HEK293 (cell line): ENCODE data around the gene DNAJC13.
A peak's percentile ranks its signal among the peaks of the same experiment; 100 is the strongest.
"Not testable (repeated sequence)": the region's sequence is repeated elsewhere in the genome, so short reads cannot be mapped to it uniquely, and the experiment has no call there.

Experiments used
- CTCF ChIA-PET: fragments of 350-600 bp; formaldehyde crosslinking; extraction: SDS; loops from one replicate; lab custom pipeline; 2021; ENCODE audit warnings: antibody characterized with exemption; lab: Yijun Ruan, JAX
- POLR2A ChIA-PET: fragments of 300-600 bp; formaldehyde crosslinking; extraction: SDS; loops from one replicate; lab custom pipeline; 2020; ENCODE audit warnings: antibody characterized with exemption, inconsistent platforms; lab: Yijun Ruan, JAX
- H3K27ac ChIP-seq: fragments of 200-500 bp; sonication (Bioruptor generic); 2 replicates; pipeline ENCODE4 v1.5.1; 2014; ENCODE audit warnings: low read depth, low read length, control low read depth, inconsistent platforms; ENCODE audit errors: extremely low read depth
- H3K36me3 ChIP-seq, 2 experiments: fragments of 200-500 bp in 1 of 2; sonication (Bioruptor generic) in 1 of 2; 1 replicate in 1 of 2; 2 replicates in 1 of 2; pipeline ENCODE4 v1.5.1; 2014 to 2017; ENCODE audit warnings: inconsistent platforms in 2 of 2, low read length in 2 of 2; ENCODE audit not compliant: control insufficient read depth in 2 of 2, insufficient read depth in 1 of 2
- H3K4me1 ChIP-seq: fragments of 200-500 bp; sonication (Bioruptor generic); 2 replicates; pipeline ENCODE4 v1.5.1; 2014; ENCODE audit warnings: mild to moderate bottlenecking, low read length, inconsistent platforms; ENCODE audit not compliant: control insufficient read depth, insufficient read depth
- H3K4me3 ChIP-seq: 2 replicates; pipeline ENCODE4 v1.5.1; 2011; ENCODE audit warnings: low read depth, mild to moderate bottlenecking, control low read depth, low read length, moderate library complexity
- H3K9me3 ChIP-seq: fragments of 200-500 bp; sonication (Bioruptor generic); 2 replicates; pipeline ENCODE4 v1.5.1; 2014; ENCODE audit warnings: low read depth, low read length, inconsistent platforms; ENCODE audit not compliant: control insufficient read depth, insufficient read depth
- KLF10 ChIP-seq: fragments of 450-650 bp; IDR thresholded peaks from 2 replicates; pipeline ENCODE4 v1.5.1; 2018; ENCODE audit warnings: missing biosample characterization, mild to moderate bottlenecking, missing genetic modification characterization
- SETDB1 ChIP-seq: IDR thresholded peaks from one replicate; pipeline ENCODE4 v1.6.1; 2017; ENCODE audit warnings: mild to moderate bottlenecking, low read length, moderate library complexity, mixed read lengths; ENCODE audit not compliant: insufficient read length
- SP7 ChIP-seq: fragments of 450-650 bp; formaldehyde crosslinking; IDR thresholded peaks from 2 replicates; pipeline ENCODE4 v1.5.1; 2016; ENCODE audit warnings: missing biosample characterization, missing genetic modification characterization
- YY1 ChIP-seq: fragments of 450-650 bp; formaldehyde crosslinking; IDR thresholded peaks from 2 replicates; pipeline ENCODE4 v1.5.1; 2018; ENCODE audit warnings: missing biosample characterization, missing genetic modification characterization
- ZBTB48 ChIP-seq: fragments of 450-650 bp; formaldehyde crosslinking; IDR thresholded peaks from 2 replicates; pipeline ENCODE4 v1.5.1; 2016; ENCODE audit warnings: missing biosample characterization, missing genetic modification characterization
- ZFHX2 ChIP-seq: fragments of 450-650 bp; formaldehyde crosslinking; conservative IDR thresholded peaks from 2 replicates; pipeline ENCODE4 v1.5.1; 2016; ENCODE audit warnings: missing biosample characterization, missing genetic modification characterization
- ZFP3 ChIP-seq: fragments of 450-650 bp; formaldehyde crosslinking; IDR thresholded peaks from 2 replicates; pipeline ENCODE4 v1.5.1; 2016; ENCODE audit warnings: low read depth, missing biosample characterization, missing genetic modification characterization
- ZFP41 ChIP-seq: fragments of 450-650 bp; formaldehyde crosslinking; IDR thresholded peaks from 2 replicates; pipeline ENCODE4 v1.5.1; 2016; ENCODE audit warnings: missing biosample characterization, missing genetic modification characterization, borderline replicate concordance
- ZFP69B ChIP-seq: fragments of 450-650 bp; formaldehyde crosslinking; IDR thresholded peaks from 2 replicates; pipeline ENCODE4 v1.5.1; 2016; ENCODE audit warnings: missing biosample characterization, missing genetic modification characterization
- ZNF146 ChIP-seq: fragments of 450-650 bp; formaldehyde crosslinking; IDR thresholded peaks from 2 replicates; pipeline ENCODE4 v1.5.1; 2016; ENCODE audit warnings: missing biosample characterization, missing genetic modification characterization
- ZNF175 ChIP-seq: fragments of 450-650 bp; formaldehyde crosslinking; IDR thresholded peaks from 2 replicates; pipeline ENCODE4 v1.5.1; 2016; ENCODE audit warnings: missing biosample characterization, missing genetic modification characterization
- ZNF211 ChIP-seq: fragments of 450-650 bp; formaldehyde crosslinking; IDR thresholded peaks from 2 replicates; pipeline ENCODE4 v1.5.1; 2016; ENCODE audit warnings: low read depth, missing biosample characterization, missing genetic modification characterization
- ZNF274 ChIP-seq, 2 experiments: fragments of 200-500 bp in 1 of 2; fragments of 450-650 bp in 1 of 2; sonication (Bioruptor generic) in 1 of 2; formaldehyde crosslinking in 1 of 2; IDR thresholded peaks; 2 replicates each; pipeline versions ENCODE4 v1.5.1 to v1.6.1; 2014 to 2016; ENCODE audit warnings: borderline replicate concordance in 1 of 2, inconsistent platforms in 1 of 2, low read length in 1 of 2, missing biosample characterization in 1 of 2, missing genetic modification characterization in 1 of 2
- ZNF335 ChIP-seq: fragments of 450-650 bp; formaldehyde crosslinking; conservative IDR thresholded peaks from 2 replicates; pipeline ENCODE4 v1.5.1; 2016; ENCODE audit warnings: missing biosample characterization, missing genetic modification characterization
- ZNF341 ChIP-seq: fragments of 450-650 bp; formaldehyde crosslinking; IDR thresholded peaks from 2 replicates; pipeline ENCODE4; 2016; ENCODE audit warnings: low read depth, missing biosample characterization, missing genetic modification characterization
- ZNF426 ChIP-seq: fragments of 450-650 bp; formaldehyde crosslinking; IDR thresholded peaks from 2 replicates; pipeline ENCODE4 v1.5.1; 2017; ENCODE audit warnings: missing biosample characterization, missing genetic modification characterization, mild to moderate bottlenecking, inconsistent platforms, moderate library complexity
- ZNF473 ChIP-seq: fragments of 450-650 bp; formaldehyde crosslinking; IDR thresholded peaks from 2 replicates; pipeline ENCODE4 v1.5.1; 2017; ENCODE audit warnings: missing biosample characterization, missing genetic modification characterization
- ZNF514 ChIP-seq: fragments of 450-650 bp; formaldehyde crosslinking; IDR thresholded peaks from 2 replicates; pipeline ENCODE4 v1.5.1; 2016; ENCODE audit warnings: missing biosample characterization, missing genetic modification characterization
- ZNF585B ChIP-seq: fragments of 450-650 bp; formaldehyde crosslinking; IDR thresholded peaks from 2 replicates; pipeline ENCODE4 v1.5.1; 2016; ENCODE audit warnings: missing biosample characterization, missing genetic modification characterization
- TF ChIP-seq, protein P1 (sequence below): fragments of 450-650 bp; formaldehyde crosslinking; IDR thresholded peaks from 2 replicates; pipeline ENCODE4 v1.5.1; 2017; ENCODE audit warnings: missing biosample characterization, missing genetic modification characterization
- TF ChIP-seq, protein P2 (sequence below): fragments of 450-650 bp; formaldehyde crosslinking; IDR thresholded peaks from 2 replicates; pipeline ENCODE4 v1.5.1; 2016; ENCODE audit warnings: missing biosample characterization, missing genetic modification characterization
- TF ChIP-seq, protein P3 (sequence below): fragments of 450-650 bp; formaldehyde crosslinking; IDR thresholded peaks from 2 replicates; pipeline ENCODE4 v1.5.1; 2016; ENCODE audit warnings: missing biosample characterization, missing genetic modification characterization

Gene DNAJC13

DNA sequence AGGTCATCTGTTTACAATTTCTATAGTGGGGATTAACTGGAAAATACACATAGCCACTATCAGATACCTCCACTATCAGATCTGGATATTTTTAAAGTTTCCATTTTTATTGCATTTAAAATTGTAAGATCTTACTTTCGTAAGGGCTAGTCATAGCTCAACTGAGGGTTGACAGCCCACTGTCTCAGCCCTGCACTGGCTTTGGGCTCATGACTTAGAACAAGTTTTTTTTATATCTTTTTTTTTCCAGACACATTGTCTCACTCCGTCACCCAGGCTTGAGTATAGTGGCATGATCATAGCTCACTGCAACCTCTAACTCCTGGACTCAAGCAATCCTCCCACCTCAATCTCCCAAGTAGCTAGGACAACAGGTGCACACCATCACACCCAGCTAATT, 48.8 kb upstream of the DNAJC13 start:
- ChIA-PET POLR2A (interaction anchor here (0.6 kb wide), 1 partner anchor 27 kb away, joined by 3 read pairs; no protein-coding TSS in a partner anchor), CTCF (interaction anchor here (0.6 kb wide), 2 partner anchors 12 to 35 kb away, joined by 3 to 5 read pairs; no protein-coding TSS in a partner anchor)
- TF ChIP-seq ZNF426, result no peak
- TF ChIP-seq SP7 (tag by site-specific recombination), result no peak
- TF ChIP-seq, protein P1, sequence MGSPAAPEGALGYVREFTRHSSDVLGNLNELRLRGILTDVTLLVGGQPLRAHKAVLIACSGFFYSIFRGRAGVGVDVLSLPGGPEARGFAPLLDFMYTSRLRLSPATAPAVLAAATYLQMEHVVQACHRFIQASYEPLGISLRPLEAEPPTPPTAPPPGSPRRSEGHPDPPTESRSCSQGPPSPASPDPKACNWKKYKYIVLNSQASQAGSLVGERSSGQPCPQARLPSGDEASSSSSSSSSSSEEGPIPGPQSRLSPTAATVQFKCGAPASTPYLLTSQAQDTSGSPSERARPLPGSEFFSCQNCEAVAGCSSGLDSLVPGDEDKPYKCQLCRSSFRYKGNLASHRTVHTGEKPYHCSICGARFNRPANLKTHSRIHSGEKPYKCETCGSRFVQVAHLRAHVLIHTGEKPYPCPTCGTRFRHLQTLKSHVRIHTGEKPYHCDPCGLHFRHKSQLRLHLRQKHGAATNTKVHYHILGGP (tag by site-specific recombination), result no peak
- no peak for TF ChIP-seq ZNF514 (tag by site-specific recombination)
- no peak for TF ChIP-seq ZFP41 (tag by site-specific recombination)
- TF ChIP-seq ZFP3, result no peak
- no peak for TF ChIP-seq ZNF146 (tag by site-specific recombination)
- TF ChIP-seq ZNF211 (tag by site-specific recombination), result no peak
- no peak for TF ChIP-seq KLF10 (tag by site-specific recombination)
- no peak for TF ChIP-seq ZNF274 (IDR thresholded peaks at IDR 0.05; ENCODE audit: low read length)
- TF ChIP-seq ZNF274 (tag by site-specific recombination; IDR thresholded peaks at IDR 0.05; ENCODE audit: borderline replicate concordance), result no peak
- no peak for TF ChIP-seq ZNF585B (tag by site-specific recombination)
- no peaks in the 10 kb centered on the region for H3K4me1 ChIP-seq
- H3K27ac ChIP-seq, result no peak overlapping the region
- no peaks in the 10 kb centered on the region for H3K9me3 ChIP-seq
- no peak overlapping the region for H3K4me3 ChIP-seq
- no peaks in the 10 kb centered on the region for H3K36me3 ChIP-seq

DNA sequence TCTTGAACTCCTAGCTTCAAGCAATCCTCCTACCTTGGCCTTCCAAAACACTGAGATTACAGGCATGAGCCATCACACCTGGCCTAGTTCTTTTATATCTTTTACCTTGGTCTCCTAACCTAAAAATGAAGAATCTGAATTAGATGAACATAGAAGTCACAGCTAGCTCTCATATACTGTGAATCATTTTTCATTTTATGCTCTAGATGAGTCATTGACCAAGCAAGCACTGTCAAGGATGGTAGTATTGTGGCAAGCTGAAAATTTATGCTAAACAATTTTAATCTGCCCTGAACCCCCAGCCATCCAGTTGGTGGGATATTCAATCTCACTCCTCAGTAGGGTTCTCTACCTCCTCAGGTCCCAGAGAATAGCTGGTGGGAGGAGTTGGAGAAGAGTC, 48.3 kb upstream of the DNAJC13 start:
- no peak overlapping the region for H3K4me3 ChIP-seq
- POLR2A ChIA-PET, result no interaction called here
- CTCF ChIA-PET, result interaction anchor here (0.5 to 0.7 kb wide), 4 partner anchors 13 to 358 kb away, joined by 3 to 5 read pairs (median 4); no protein-coding TSS in a partner anchor
- no peaks in the 10 kb centered on the region for H3K9me3 ChIP-seq
- H3K27ac ChIP-seq, result no peak overlapping the region
- H3K36me3 ChIP-seq, result no peaks in the 10 kb centered on the region
- no peak for TF ChIP-seq ZNF473
- TF ChIP-seq ZNF175 (tag by site-specific recombination), result no peak
- TF ChIP-seq, protein P2, sequence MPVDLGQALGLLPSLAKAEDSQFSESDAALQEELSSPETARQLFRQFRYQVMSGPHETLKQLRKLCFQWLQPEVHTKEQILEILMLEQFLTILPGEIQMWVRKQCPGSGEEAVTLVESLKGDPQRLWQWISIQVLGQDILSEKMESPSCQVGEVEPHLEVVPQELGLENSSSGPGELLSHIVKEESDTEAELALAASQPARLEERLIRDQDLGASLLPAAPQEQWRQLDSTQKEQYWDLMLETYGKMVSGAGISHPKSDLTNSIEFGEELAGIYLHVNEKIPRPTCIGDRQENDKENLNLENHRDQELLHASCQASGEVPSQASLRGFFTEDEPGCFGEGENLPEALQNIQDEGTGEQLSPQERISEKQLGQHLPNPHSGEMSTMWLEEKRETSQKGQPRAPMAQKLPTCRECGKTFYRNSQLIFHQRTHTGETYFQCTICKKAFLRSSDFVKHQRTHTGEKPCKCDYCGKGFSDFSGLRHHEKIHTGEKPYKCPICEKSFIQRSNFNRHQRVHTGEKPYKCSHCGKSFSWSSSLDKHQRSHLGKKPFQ, result no peak
- H3K4me1 ChIP-seq, result no peaks in the 10 kb centered on the region

DNA sequence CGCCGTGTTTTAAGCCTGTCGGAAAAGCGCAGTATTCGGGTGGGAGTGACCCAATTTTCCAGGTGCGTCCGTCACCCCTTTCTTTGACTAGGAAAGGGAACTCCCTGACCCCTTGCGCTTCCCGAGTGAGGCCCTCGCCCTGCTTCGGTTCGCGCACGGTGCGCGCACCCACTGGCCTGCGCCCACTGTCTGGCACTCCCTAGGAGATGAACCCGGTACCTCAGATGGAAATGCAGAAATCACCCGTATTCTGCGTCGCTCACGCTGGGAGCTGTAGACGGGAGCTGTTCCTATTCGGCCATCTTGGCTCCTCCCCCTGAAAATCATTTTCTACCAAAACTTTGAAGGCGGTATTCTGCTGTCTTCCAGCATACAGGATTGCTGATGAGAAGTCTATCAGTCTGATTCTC, 40.4 kb upstream of the DNAJC13 start:
- H3K27ac ChIP-seq, POLR2A ChIA-PET, H3K4me1 ChIP-seq, CTCF ChIA-PET, H3K9me3 ChIP-seq, H3K36me3 ChIP-seq, H3K4me3 ChIP-seq: not testable (repeated sequence)
- peak; percentile 14 for TF ChIP-seq SETDB1
- 0 out of 2 replicates have a peak, but pooled peaks have one; percentile 12 for TF ChIP-seq SP7 (tag by site-specific recombination)
- TF ChIP-seq ZBTB48 (tag by site-specific recombination), result peak; percentile 24; the same call in 1 of the 2 replicates
- 0 out of 2 replicates have a peak, but pooled peaks have one; percentile 12 for TF ChIP-seq ZFHX2 (tag by site-specific recombination)
- TF ChIP-seq ZNF335, result peak; percentile 70
- peak; percentile 78 for TF ChIP-seq ZNF341 (tag by site-specific recombination)
- TF ChIP-seq, protein P3, sequence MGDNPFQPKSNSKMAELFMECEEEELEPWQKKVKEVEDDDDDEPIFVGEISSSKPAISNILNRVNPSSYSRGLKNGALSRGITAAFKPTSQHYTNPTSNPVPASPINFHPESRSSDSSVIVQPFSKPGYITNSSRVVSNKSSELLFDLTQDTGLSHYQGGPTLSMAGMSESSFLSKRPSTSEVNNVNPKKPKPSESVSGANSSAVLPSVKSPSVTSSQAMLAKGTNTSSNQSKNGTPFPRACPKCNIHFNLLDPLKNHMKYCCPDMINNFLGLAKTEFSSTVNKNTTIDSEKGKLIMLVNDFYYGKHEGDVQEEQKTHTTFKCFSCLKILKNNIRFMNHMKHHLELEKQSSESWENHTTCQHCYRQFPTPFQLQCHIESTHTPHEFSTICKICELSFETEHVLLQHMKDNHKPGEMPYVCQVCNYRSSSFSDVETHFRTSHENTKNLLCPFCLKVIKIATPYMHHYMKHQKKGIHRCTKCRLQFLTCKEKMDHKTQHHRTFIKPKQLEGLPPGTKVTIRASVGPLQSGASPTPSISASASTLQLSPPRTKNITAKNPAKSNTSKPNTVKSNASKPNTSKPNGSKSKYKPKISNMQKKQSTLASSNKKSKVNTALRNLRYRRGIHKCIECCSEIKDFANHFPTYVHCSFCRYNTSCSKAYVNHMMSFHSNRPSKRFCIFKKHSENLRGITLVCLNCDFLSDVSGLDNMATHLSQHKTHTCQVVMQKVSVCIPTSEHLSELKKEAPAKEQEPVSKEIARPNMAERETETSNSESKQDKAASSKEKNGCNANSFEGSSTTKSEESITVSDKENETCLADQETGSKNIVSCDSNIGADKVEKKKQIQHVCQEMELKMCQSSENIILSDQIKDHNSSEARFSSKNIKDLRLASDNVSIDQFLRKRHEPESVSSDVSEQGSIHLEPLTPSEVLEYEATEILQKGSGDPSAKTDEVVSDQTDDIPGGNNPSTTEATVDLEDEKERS (tag by site-specific recombination), result 0 out of 2 replicates have a peak, but pooled peaks have one; percentile 6
- TF ChIP-seq ZFP69B (tag by site-specific recombination), result 0 out of 2 replicates have a peak, but pooled peaks have one; percentile 9
- peak; percentile 60; the same call in 1 of the 2 replicates for TF ChIP-seq YY1 (tag by site-specific recombination)
